B cell (primary cell): Measurements from ENCODE around the gene FAM107B. TPM values are rescaled to one million over a fixed set of nuclear protein-coding genes. Genes with fewer than 3 reads are reported as not detected.

Experiments used
- ATAC-seq: fragments of 200-7000 bp; cut with Tn5 transposase; one replicate; pipeline ENCODE4 v1.10.0; 2021; ENCODE audit warnings: low read depth, mild to moderate bottlenecking, moderate number of reproducible peaks, moderate library complexity
- CTCF ChIA-PET: fragments of 350-600 bp; sonication (Branson Sonifier 250); formaldehyde crosslinking; loops from one replicate; lab custom pipeline; 2021; ENCODE audit warnings: antibody characterized with exemption, inconsistent platforms; lab: Charles Lee
- POLR2A ChIA-PET: fragments of 350-600 bp; sonication (Branson Sonifier 250); formaldehyde crosslinking; loops from one replicate; lab custom pipeline; 2021; ENCODE audit warnings: antibody characterized with exemption; lab: Charles Lee
- DNase-seq: peaks from one replicate; pipeline ENCODE4 v3.0.0; 2013
- H2AFZ ChIP-seq: 2 replicates; pipeline ENCODE4 v1.6.1; 2012; ENCODE audit warnings: mild to moderate bottlenecking, low read depth, low read length; ENCODE audit not compliant: insufficient read depth, poor library complexity, severe bottlenecking
- H3K27ac ChIP-seq, 2 donors: 1 replicate in 1 of 2; 2 replicates in 1 of 2; pipeline ENCODE4 v1.5.1; 2012 to 2013; ENCODE audit warnings: low read length in 2 of 2, mild to moderate bottlenecking in 2 of 2, moderate library complexity in 1 of 2
- H3K27me3 ChIP-seq, 4 experiments: fragments of 200-600 bp in 1 of 4; sonication (generic) in 1 of 4; replicated peaks in 1 of 4; 1 replicate in 2 of 4; 2 replicates in 2 of 4; pipeline versions ENCODE4 v1.6.1 to v1.7.0; 2013 to 2016; ENCODE audit warnings: low read length in 3 of 4, mild to moderate bottlenecking in 2 of 4, mixed read lengths in 1 of 4, moderate library complexity in 1 of 4; ENCODE audit not compliant: insufficient read depth in 4 of 4, control insufficient read depth in 3 of 4; ENCODE audit errors: control extremely low read depth in 1 of 4
- H3K36me3 ChIP-seq, 2 experiments: replicated peaks in 1 of 2; 1 replicate in 1 of 2; 2 replicates in 1 of 2; pipeline versions ENCODE4 v1.6.1 to v1.7.1; 2013; ENCODE audit warnings: low read length in 1 of 2; ENCODE audit not compliant: insufficient read depth in 2 of 2, control insufficient read depth in 1 of 2; ENCODE audit errors: control extremely low read depth in 1 of 2, extremely low read depth in 1 of 2
- H3K4me1 ChIP-seq, 2 donors: fragments of 200-600 bp in 1 of 2; sonication (generic) in 1 of 2; 1 replicate in 1 of 2; 2 replicates in 1 of 2; pipeline versions ENCODE4 v1.5.1 to v1.6.1; 2013 to 2017; ENCODE audit warnings: low read length in 2 of 2; ENCODE audit not compliant: control insufficient read depth in 2 of 2, insufficient read depth in 2 of 2
- H3K4me2 ChIP-seq: replicated peaks from 2 replicates; pipeline ENCODE3; 2012; ENCODE audit warnings: mild to moderate bottlenecking, low read depth, low read length; ENCODE audit not compliant: poor library complexity, severe bottlenecking
- H3K4me3 ChIP-seq, 5 experiments: fragments of 200-600 bp in 1 of 5; sonication (generic) in 1 of 5; 1 replicate in 3 of 5; 2 replicates in 2 of 5; pipeline versions ENCODE4 v1.5.1 to v1.7.0; 2011 to 2016; ENCODE audit warnings: low read length in 4 of 5, mild to moderate bottlenecking in 4 of 5, low read depth in 2 of 5, control low read depth in 1 of 5, moderate library complexity in 1 of 5; ENCODE audit not compliant: insufficient read depth in 1 of 5; ENCODE audit errors: control extremely low read depth in 1 of 5, extremely low read depth in 1 of 5
- H3K79me2 ChIP-seq: fragments of 200-600 bp; sonication (generic); one replicate; pipeline ENCODE4 v1.6.0; 2016; ENCODE audit warnings: low read length; ENCODE audit not compliant: control insufficient read depth, insufficient read depth
- H3K9ac ChIP-seq: fragments of 200-600 bp; sonication (generic); 2 replicates; pipeline ENCODE4 v1.6.1; 2017; ENCODE audit warnings: mild to moderate bottlenecking, low read length, moderate library complexity
- H3K9me3 ChIP-seq, 3 donors: one replicate each; pipeline versions ENCODE4 v1.6.1 to v1.7.1; 2013; ENCODE audit warnings: low read length in 2 of 3; ENCODE audit not compliant: control insufficient read depth in 2 of 3, insufficient read depth in 1 of 3; ENCODE audit errors: control extremely low read depth in 1 of 3
- H4K20me1 ChIP-seq: 2 replicates; pipeline ENCODE4 v1.6.0; 2012; ENCODE audit warnings: mild to moderate bottlenecking, low read length; ENCODE audit not compliant: insufficient read depth, control insufficient read depth, poor library complexity, severe bottlenecking
- H3K27ac Mint-ChIP-seq: one replicate; pipeline ENCODE4 v1.8.0; 2021; ENCODE audit warnings: mixed read lengths
- H3K27me3 Mint-ChIP-seq: one replicate; pipeline ENCODE4 v1.8.0; 2021; ENCODE audit warnings: mixed read lengths
- H3K4me1 Mint-ChIP-seq: one replicate; pipeline ENCODE4 v1.8.0; 2021; ENCODE audit warnings: mixed read lengths
- H3K4me3 Mint-ChIP-seq: one replicate; pipeline ENCODE4 v1.8.0; 2021; ENCODE audit warnings: mixed read lengths
- H3K9me3 Mint-ChIP-seq: one replicate; pipeline ENCODE4 v1.8.0; 2022; ENCODE audit warnings: mixed read lengths; ENCODE audit not compliant: insufficient read depth
- CTCF ChIP-seq: fragments of 200-600 bp; IDR thresholded peaks from one replicate; pipeline ENCODE4 v1.8.0; 2022; ENCODE audit warnings: antibody characterized with exemption, mild to moderate bottlenecking
- EZH2 ChIP-seq: IDR thresholded peaks from 2 replicates; pipeline ENCODE4 v1.6.1; 2012; ENCODE audit warnings: borderline replicate concordance, low read depth, mild to moderate bottlenecking, moderate library complexity, low read length; ENCODE audit not compliant: insufficient read depth, poor library complexity, severe bottlenecking
- WGBS: methylation state at CpG from one replicate; pipeline ENCODE4 v1.1.5; 2013; ENCODE audit warnings: missing lambda C conversion rate; ENCODE audit not compliant: insufficient coverage; 5-methylcytosine and 5-hydroxymethylcytosine counted together
- intact Hi-C: fragments of 100-400 bp; cut with micrococcal nuclease; formaldehyde crosslinking; loops from one replicate; pipeline ENCODE4 v1.10.0; 2022
- polyA plus RNA-seq: library from polyadenylated mRNA; depleted of rRNA; stranded (reverse); fragments of >200 nt; gene quantifications from 2 replicates; pipeline ENCODE4 v1.2.3, GENCODE V29; 2012
- total RNA-seq, 2 donors: library from RNA; stranded (reverse); fragments of 120-200 nt in 1 of 2; gene quantifications; 1 replicate in 1 of 2; 2 replicates in 1 of 2; pipeline versions ENCODE4 v1.2.3 to v1.2.4, GENCODE V29; 2013 to 2022

Gene FAM107B
- total and polyA plus RNA-seq, 2 donors (not counting 1 experiment from before 2014, with no cell fraction given): 31.9 to 318 TPM

GRCh38 chr10:14803827-14804226 lies 29.1 kb upstream of the FAM107B start:
- Histone ChIP-seq H3K4me3 (no peak overlapping the region), H3K9me3 (no peaks in the 10 kb centered on the region), H3K79me2 (no peaks in the 10 kb centered on the region), H3K4me2 (no peak overlapping the region), H3K9ac (no peak overlapping the region), H2AFZ (no peak overlapping the region), H3K27me3 (no peaks in the 10 kb centered on the region), H3K27ac (no peak overlapping the region), H3K36me3 (no peaks in the 10 kb centered on the region), H4K20me1 (no peaks in the 10 kb centered on the region), H3K4me1 (peaks cover 13 to 16% of the 10 kb centered on the region in 2 donors)
- H3K27ac Mint-ChIP-seq: no peak overlapping the region
- DNase-seq (no peak), ATAC-seq (no peak)
- POLR2A ChIA-PET: no interaction called here
- no peaks in the 10 kb centered on the region for H3K27me3 Mint-ChIP-seq
- no CpG with 5 or more reads among the region's 1 CpG for whole genome bisulfite sequencing
- CTCF ChIA-PET: interaction anchor here (0.6 kb wide), 1 partner anchor 21 kb away, joined by 4 read pairs; no protein-coding TSS in a partner anchor
- H3K4me1 Mint-ChIP-seq: peaks cover 22% of the 10 kb centered on the region
- no peak overlapping the region for H3K4me3 Mint-ChIP-seq
- TF ChIP-seq CTCF (no peak), EZH2 (no peak)
- intact Hi-C loops: loop anchor here (5.0 kb wide), 1 partner anchor 132 kb away; no protein-coding TSS in a partner anchor
- no peaks in the 10 kb centered on the region for H3K9me3 Mint-ChIP-seq

- WGBS: 88% methylated on average over 5 of the region's 5 CpGs
- TF ChIP-seq CTCF: no peak
- TF ChIP-seq EZH2: no peak
- H3K4me1 ChIP-seq: peaks cover 25 to 26% of the 10 kb centered on the region in 2 donors
- no peaks in the 10 kb centered on the region for H3K36me3 ChIP-seq
- DNase-seq: no peak
- H3K27me3 ChIP-seq: no peaks in the 10 kb centered on the region
- H3K9ac ChIP-seq: no peak overlapping the region
- H3K27me3 Mint-ChIP-seq: no peaks in the 10 kb centered on the region
- no peaks in the 10 kb centered on the region for H4K20me1 ChIP-seq
- no peak overlapping the region for H3K4me3 ChIP-seq
- H3K9me3 ChIP-seq: no peaks in the 10 kb centered on the region
- ATAC-seq: no peak
- POLR2A ChIA-PET: no interaction called here
- H3K9me3 Mint-ChIP-seq: no peaks in the 10 kb centered on the region
- H3K4me3 Mint-ChIP-seq: no peak overlapping the region
- CTCF ChIA-PET: interaction anchor here (0.6 to 2.0 kb wide), 3 partner anchors 11 to 40 kb away, joined by 3 to 6 read pairs (median 3); no protein-coding TSS in a partner anchor
- intact Hi-C loops: loop anchor here (5.0 kb wide), 1 partner anchor 129 kb away; no protein-coding TSS in a partner anchor
- no peak overlapping the region for H3K4me2 ChIP-seq
- H3K27ac Mint-ChIP-seq: peak overlapping the region; percentile 12
- no peak overlapping the region for H3K27ac ChIP-seq
- H3K79me2 ChIP-seq: no peaks in the 10 kb centered on the region
- no peak overlapping the region for H2AFZ ChIP-seq
- H3K4me1 Mint-ChIP-seq: peaks cover 35% of the 10 kb centered on the region
Observed at GRCh38 chr10:14801723-14802122, 27.0 kb upstream of the FAM107B start.
